Stimulated activated CD8-positive, alpha-beta memory T cell treated with anti-CD3 and anti-CD28 coated beads, Interleukin-2, amount 100 ng/mL, for 48 hours (primary cell): ENCODE results near the gene SYTL3.
"Not testable (repeated sequence)": the region's sequence is repeated elsewhere in the genome, so short reads cannot be mapped to it uniquely, and the experiment has no call there.

Source experiments
- DNase-seq, 2 donors: peaks; one replicate each; pipeline ENCODE4 v3.0.0-alpha.2; 2020; ENCODE audit warnings: low read depth in 2 of 2

Gene SYTL3

DNA sequence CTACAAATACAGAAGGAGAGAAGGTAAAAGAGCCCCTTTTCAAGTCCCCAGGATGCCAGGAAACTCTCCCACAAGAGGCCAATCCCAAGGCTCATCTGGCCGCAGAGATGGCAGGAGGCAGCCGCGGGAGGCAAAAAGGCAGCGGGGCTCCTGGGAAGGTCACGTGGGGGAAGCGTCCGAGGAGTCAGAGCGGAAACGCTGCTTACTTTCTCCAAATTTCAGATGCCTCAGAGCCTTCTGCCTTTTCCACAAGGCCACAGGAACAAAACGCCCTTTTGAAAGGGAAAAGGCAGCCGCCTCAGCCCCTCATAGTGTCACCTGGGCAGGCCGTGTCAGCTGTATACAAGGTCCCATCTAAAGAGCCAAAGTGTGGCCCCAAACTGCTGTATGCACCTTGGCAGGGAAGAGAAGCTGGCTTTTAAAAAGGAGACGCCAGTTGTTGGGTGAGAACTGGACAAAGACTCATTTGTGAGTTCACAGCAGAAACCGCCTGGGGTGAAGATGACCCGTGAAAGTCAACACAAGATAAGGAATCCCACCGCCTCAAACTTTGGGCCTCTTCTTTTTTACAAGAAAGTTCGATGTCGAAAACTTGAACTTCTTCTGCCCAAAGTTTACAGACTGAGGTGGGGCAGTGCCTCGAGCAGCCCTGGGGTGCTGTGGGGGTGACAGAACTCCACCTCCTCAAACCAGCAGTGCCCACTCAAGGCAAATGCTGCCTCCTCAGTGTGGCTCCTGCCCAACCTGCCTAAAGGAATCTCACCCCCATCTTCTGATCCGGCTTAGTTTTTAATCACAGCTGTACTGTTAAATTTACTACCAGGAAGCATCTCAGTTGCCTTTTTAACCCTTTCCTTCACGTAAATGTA, 124.0 kb downstream of the SYTL3 start:
- no peak for DNase-seq

DNA sequence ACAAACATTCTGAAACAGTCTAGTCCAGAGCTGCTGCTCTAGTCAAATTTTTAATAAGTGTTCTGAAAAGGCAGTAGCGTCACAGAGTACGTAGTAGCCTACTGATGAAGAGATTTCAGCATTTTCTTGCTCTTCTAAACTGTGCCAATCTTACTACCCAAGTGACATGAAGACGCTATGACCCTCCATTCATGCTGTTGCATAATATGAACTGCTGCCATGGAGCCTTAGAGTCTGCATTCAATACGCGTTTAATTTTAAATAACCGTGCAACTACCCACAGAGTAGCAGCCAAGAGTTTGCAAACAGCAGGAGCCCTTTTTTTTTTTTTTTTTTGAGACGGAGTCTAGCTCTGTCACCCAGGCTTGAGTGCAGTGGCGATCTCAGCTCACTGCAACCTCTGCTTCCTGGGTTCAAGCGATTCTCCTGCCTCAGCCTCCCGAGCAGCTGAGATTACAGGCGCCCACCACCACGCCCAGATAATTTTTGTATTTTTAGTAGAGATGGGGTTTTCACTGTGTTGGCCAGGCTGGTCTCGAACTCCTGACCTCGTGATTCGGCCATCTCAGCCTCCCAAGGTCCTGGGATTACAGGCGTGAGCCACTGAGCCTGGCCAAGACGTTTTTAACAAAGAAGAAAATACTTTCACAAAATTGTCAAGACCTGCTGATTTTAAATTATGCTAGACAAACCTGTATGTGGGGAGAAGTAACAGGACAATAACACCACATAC, 125.0 kb downstream of the SYTL3 start:
- DNase-seq, result no peak

DNA sequence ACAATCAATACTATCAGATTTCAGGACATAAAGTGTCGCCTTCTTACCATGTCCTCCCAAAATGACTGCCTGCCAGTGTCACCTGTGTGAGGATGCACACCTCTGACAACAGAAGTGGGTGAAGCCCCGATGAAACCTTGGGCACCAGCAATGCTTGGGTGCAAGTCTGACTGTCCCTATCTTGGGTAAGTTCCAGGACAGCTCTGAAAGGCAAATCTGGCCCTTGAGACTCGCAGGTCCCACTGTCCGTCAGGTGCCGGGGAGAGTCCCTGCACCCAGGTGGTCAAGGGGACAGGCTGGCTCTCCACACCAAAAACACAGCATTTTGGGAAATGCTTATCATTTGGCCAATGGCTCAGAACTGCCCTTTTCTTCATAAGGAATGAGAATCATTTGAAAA, 126.0 kb downstream of the SYTL3 start:
- no peak for DNase-seq

DNA sequence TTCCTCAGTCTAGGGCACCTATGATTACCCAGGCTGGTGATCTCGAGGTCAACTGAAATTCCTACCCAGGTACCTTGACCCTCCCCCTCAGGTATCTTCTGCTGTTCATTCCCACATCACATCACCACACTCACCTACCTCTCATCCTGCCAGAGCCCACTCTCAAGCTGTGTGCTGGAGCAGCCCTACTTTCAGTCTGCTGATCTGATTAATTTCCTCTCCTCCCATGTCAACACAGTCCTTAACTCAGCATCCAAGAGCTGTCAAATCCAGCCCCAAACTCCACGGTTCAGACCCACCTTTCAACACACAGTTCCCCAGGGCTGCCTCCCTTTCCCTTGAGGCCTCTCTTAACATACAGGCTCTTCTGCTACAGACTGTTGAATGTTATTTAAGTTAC, 126.9 kb downstream of the SYTL3 start:
- no peak for DNase-seq

DNA sequence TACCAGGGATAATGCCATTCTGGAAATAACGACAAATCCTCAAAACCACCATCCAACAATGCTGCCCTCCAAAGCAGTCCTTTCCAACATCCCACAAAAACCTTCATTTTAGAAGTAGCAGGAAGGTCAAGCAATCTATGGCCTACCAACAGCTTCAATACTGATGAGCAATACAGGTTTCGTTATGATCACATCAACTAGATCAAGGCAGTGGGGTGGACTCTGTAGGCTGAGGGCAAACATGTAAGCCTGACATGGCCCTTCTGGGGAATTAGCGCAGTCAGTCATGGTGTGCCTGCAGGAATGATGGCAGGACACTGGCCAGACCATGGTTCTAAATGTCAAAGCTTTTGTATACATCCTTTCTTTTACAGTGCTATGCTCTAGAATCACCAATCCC, 127.7 kb downstream of the SYTL3 start:
- no peak for DNase-seq

DNA sequence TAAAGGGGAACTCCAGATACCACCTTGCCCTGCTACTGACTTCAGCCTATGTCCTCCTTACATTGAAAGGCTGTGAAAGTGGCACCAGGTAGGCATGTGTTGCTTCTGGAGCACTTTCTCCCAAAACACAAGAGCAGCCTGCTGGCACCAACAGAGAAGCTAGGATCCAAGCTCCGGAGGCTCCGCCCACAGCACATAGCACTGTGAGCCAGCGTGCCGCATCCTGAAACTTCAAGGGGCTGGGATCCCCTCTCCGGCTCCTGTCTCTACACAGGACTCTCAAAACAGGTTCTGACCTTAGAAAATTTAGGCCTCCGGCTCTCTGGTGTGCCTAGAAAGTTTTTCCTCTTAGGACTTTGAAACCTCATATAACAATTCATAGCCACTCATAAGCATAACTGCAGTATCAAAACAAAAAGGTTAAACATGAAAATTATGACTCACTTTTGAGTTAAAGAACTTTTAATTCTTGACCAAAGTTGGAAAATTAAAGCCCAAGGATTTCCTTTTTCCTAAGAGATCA, 128.2 kb downstream of the SYTL3 start:
- no peak for DNase-seq

DNA sequence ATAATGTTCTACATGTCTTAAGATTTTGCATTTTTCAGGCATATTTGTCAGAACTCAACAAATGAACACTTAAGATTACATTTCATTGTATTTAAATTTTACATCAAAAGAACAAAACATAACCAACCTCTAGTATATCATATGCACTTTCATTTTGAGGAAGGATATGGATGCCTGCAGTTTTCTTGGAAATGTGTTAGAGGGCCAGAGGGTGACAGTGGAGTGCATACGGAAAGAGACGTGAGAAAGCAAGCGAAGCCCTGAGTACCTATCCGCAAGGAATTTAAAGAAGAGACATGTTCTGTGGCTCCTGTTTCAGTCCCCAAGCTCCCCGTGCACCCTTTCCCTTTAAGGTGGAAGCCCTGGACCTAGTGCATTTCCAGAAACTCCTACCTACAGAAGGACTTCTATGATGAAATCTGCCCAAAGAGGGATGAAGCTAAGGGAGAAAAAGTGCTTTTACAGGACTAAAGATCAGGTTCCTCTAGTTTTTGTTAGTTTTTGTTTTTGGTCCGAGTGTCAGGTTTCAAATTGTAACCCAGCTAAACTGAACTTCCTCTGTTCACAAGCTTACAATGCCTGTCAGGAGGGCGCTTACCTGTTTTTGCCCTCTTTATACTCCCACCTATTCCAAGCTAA, 130.5 kb downstream of the SYTL3 start:
- no peak for DNase-seq

DNA sequence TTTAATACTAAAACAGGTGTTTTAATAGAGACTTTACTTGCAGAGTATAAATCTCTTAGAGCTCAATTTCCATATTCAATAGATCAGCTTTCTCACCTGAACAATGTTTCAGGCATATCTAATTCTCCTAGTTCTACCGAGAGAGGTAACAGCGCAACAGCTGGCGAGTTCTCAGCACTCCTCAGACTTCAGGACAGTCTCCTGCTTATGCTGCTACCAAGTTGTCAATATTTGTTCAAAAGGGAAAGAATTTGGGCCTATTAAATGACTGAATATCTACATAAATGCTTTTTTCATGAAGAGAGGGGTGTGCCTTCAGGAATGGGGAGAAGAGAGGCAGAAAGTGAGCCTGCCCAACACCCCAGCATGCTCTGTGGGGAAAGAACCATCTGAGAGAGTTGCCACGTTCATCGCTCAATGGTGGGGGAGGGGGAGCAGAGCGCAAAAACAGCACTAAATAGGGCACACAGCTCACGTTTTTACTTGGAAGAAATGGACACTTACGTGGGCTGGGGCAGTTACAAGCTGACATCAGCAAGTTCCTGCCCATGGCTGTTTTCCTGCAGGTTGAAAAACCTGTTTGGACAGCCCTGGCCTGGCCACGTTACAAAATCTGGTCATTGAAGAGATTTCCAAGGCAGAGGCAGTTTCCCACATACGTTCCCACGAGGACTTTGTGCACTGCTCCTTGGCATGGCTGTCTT, 131.3 kb downstream of the SYTL3 start:
- DNase-seq, result no peak

DNA sequence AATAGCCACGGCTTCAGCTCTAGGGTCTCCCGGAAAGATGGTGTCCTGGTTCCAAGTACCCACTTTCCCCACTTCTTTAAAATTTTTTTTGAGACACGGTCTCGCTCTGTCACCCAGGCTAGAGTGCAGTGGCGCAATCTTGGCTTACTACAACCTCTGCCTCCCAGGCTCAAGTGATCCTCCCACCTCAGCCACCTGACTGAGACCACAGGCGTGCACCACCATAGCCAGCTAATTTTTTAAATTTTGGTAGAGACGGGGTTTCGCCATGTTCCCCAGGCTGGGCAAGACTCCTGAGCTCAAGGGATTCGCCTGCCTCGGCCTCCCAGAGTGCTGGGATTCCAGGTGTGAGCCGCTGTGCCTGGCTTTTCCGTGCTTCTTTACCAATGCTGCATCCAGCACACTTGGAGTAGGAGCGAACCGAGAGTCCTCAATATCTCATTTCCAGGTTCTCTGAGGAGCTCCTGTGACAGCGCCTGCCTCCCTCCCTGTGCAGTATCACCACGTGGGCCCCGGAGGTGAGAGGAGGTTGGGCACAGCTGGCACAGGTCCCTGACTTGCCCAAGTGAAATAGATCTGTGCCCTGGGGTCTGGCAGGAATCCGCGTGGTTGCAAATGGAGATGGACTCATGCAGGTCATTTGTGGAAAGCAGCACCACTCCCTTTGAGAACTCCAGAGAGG, 132.0 kb downstream of the SYTL3 start:
- no peak for DNase-seq

DNA sequence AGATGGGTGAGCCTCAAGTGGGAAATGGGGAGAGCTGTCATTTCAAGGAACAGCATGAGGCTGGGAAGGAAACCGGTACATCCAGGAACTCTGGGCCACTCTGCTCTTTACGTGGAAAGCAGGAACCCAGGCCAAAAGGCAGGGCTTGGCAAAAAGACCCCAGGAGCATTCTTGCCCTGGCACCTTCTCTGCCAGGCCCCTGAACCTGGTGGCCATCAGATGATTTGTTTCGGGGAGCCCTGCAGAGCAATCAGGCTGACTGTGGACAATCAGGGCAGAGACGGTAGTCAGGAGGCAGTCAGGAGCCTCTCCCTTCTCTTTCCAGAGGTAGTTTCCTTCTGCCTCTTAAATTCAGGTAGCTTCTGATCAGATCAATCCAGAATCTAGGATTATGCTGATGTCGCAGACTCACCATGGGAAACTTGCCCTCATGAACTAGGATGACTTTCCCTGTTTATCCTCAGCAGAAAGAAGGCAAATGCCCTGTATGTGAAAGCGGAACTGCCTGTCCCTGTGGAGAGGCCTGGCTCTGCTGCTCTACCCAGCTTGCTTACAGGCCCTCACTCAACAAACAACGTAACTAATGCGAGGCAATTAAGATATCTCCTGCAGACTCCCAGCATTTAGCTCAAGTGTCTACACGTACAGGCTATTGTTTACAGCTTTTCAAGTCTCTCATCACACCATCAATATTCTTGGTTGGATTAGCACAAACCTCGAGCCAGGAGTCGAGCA, 132.7 kb downstream of the SYTL3 start:
- no peak for DNase-seq

DNA sequence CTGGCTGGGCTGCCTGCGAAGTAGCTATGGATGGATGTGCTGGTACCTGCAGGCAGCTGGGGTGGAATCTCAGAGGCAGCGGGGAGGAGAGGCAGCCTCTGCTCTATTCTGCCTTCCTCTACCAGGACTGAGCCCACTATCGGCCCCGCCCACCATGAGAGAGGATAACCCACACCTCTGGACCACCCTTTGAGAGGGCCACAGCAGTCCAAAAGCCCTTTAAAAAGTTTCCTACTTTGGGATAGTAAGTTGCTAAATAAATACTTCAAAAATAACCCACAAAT, 133.3 kb downstream of the SYTL3 start:
- no peak for DNase-seq

DNA sequence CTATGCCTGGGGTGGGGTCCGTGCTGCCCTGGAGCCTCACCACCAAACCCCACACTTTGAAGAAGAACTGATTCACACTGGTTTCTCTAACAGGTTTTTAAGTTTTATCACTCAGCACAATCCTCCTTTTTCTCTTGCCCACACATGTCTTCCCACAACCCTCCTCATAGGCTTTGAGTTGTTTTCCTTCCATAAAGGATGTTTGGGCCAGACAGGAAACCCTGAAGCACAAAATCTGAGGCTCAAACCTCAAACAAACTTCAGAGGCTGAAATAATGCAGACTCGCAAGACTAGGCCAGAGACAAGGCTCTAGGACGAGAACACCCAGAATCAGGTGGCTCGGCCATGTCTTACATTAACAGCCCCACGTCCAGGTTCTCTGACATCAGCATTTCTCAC, 134.0 kb downstream of the SYTL3 start:
- DNase-seq, result no peak

DNA sequence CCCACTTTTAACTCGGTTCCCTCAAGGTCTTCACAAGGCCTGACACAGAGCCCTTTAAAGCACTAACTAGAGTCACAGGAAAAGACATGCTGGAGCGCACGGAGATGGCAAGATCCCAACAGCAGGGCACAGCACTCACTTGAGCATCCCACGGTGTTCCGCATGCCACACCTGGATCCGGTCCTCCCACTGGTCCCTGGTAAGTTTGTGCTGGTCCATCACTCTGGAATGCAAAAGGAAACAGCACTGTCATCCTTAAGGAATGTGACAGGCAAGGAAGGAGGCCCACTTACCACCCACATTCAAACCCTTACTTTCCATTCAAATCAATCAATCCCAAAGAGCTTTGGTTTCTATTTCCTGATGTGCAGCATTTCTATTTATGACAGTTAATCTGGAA, 134.7 kb downstream of the SYTL3 start:
- DNase-seq, result no peak

DNA sequence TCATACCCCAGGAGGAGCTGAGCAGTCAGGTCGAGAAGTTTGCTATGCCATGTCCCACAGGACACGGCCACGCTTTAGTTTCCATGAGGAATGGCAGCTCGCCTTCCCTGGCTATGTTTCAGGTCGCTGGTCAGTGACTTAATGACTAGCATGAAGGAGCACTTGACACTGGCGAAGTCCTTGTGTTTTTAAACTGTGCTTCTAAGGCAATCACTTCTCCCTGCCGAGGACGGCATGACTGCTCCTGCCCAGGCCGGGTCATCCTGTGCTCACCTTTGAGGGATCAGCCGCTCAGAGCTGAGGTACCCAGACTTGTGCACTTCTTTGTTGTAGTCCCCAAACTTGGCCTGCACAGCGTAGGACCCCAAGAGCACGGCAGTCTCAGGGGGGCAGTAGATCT, 135.2 kb downstream of the SYTL3 start:
- DNase-seq, result no peak

DNA sequence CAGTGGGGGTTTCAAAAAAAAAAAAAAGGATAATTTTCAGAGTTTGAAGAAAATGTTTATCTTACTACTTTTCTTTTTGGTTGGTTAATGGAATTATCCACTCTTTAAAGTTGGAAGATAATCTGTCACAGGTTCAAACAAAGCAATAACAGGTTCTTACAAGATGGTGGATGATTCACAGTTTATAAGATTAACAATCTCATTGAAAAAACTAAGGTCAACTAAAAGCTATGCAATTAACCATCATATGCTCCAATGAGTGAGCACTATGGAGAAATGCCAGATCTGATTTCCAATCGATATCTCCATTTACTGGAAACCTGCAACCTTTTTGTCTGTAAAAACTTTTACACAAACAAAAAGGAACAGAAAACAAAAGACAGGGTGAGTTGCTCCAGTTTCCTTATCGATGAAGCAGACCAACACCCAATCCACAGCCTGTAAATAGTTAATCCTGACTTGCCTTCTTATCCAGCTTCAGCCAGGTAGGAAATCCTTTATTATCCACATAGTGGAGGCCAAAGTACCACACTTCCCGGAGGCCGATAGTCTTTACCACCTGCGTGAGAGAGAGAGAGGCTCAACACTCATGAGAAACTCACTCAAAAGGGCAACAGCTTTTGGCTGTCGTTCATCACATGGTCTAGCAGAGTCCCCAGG, 136.9 kb downstream of the SYTL3 start:
- DNase-seq, result no peak

DNA sequence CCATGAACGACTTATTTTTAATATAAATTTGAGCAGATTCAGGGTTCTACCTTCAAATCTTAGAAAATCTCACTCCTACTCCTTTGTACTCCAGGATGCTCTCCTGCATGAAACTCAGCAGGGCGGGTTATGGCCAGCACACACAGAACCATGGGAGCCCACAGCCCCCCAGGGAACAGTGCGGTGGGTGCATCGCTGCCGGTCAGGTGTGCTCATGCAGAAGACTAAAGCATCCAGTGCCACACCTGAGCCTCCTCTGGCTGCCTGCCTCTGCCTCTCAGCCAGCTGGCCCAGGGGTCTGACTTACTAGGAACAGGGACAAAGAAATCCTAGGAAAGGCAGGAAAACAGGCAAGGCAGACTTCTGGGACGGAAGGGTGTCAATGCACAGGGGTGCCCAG, 137.5 kb downstream of the SYTL3 start:
- no peak for DNase-seq

DNA sequence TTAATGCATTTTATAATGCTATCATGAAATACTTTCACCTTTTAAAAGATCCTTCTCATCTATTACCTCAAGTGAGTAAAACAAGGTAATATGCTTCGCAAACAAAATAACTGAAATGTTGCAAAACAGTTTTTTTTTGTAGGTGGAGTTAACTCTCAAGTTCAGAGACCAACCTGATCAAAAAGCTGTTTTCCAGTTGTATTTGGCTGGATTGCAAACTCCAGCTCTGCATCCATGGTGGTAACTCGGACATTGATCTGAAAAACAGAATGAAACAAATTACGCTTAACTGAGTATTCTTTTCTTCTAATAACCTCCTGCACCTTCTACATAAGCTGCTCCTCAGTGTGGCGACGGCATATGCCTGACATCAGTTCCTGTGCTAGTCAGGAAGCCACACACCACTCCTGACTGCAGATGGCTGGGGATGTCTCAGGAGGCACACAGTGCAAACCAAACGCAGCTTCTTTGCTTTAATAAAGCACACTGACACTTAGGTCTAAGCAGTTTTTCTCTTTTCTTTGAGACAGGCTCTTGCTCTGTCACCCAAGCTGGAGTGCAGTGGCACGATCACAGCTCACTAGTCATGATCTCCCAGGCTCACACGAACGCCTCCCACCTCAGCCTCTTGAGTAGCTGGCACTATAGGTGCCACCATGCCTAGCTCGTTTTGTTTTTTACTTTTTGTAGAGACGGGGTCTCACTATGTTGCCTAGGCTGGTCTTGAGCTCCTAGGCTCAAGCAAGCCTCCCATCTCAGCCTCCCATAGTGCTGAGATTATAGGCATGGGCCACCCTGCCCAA, 139.5 kb downstream of the SYTL3 start:
- no peak for DNase-seq

DNA sequence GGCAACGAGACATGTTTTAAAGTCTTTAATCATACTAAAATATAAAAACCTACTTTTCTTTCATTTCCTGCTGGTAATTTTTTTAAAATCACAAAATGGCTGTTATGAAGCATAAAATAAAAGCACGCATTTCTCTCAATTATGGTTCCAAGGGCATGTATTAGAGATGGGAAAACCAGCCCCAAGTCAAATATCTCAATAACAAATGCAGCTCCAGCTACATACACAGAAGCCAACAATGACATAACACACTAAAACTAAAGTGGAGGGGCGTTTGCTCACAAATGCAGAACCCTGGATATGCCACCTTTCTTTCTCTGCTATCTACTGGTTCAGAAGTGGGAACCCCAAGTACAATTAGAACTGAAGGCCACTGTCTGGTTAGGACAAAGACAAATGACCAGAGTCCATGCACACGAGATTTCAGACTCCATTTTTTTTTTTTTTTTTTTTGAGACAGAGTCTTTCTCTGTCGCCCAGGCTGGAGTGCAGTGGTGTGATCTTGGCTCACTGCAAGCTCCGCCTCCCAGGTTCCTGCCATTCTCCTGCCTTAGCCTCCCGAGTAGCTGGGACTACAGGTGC, 141.5 kb downstream of the SYTL3 start:
- DNase-seq, result no peak

DNA sequence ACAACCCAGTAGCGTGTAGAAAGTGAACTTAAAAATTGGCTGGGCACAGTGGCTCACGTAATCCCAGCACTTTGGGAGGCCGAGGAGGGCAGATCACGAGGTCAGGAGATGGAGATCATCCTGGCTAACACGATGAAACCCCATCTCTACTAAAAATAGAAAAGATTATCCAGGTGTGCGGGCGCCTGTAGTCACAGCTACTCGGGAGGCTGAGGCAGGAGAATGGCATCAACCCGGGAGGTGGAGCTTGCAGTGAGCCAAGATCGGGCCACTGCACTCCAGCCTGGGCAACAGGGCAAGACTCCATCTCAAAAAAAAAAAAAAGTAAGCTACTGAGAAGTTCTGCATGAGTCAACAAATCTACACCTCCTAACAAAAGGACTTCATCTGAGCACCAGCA, 142.7 kb downstream of the SYTL3 start:
- not testable (repeated sequence) for DNase-seq
